MG63 (cell line): ENCODE measurements around the gene DNAAF6. TPM values are rescaled to one million over a fixed set of nuclear protein-coding genes. Genes with fewer than 3 reads are reported as not detected.
A peak's percentile ranks its signal among the peaks of the same experiment; 100 is the strongest.
"Not testable (repeated sequence)": the region's sequence is repeated elsewhere in the genome, so short reads cannot be mapped to it uniquely, and the experiment has no call there.

Source experiments
- DNase-seq: peaks from one replicate; pipeline ENCODE4 v3.0.0-alpha.2; 2020
- H3K27me3 ChIP-seq: fragments of 250-450 bp; sonication (Bioruptor Pico); 2 replicates; pipeline ENCODE4 v1.5.1; 2020; ENCODE audit warnings: mild to moderate bottlenecking, moderate library complexity
- H3K36me3 ChIP-seq: fragments of 250-450 bp; sonication (Bioruptor Pico); 2 replicates; pipeline ENCODE4 v1.5.1; 2020; ENCODE audit warnings: mild to moderate bottlenecking, moderate library complexity
- H3K4me3 ChIP-seq: fragments of 250-450 bp; sonication (Bioruptor Pico); 2 replicates; pipeline ENCODE4 v1.5.1; 2020; ENCODE audit warnings: mild to moderate bottlenecking, moderate library complexity
- H3K9me3 ChIP-seq: fragments of 250-450 bp; sonication (Bioruptor Pico); 2 replicates; pipeline ENCODE4 v1.5.1; 2020; ENCODE audit warnings: mild to moderate bottlenecking, moderate library complexity
- total RNA-seq: library from RNA; depleted of rRNA; stranded (reverse); fragments of >200 nt; shearing (Covaris generic); gene quantifications from 2 replicates; pipeline ENCODE4 v1.2.3, GENCODE V29; 2014; ENCODE audit warnings: low replicate concordance; rRNA removed

Gene DNAAF6
- not detected in 2 replicates for total RNA-seq

DNA sequence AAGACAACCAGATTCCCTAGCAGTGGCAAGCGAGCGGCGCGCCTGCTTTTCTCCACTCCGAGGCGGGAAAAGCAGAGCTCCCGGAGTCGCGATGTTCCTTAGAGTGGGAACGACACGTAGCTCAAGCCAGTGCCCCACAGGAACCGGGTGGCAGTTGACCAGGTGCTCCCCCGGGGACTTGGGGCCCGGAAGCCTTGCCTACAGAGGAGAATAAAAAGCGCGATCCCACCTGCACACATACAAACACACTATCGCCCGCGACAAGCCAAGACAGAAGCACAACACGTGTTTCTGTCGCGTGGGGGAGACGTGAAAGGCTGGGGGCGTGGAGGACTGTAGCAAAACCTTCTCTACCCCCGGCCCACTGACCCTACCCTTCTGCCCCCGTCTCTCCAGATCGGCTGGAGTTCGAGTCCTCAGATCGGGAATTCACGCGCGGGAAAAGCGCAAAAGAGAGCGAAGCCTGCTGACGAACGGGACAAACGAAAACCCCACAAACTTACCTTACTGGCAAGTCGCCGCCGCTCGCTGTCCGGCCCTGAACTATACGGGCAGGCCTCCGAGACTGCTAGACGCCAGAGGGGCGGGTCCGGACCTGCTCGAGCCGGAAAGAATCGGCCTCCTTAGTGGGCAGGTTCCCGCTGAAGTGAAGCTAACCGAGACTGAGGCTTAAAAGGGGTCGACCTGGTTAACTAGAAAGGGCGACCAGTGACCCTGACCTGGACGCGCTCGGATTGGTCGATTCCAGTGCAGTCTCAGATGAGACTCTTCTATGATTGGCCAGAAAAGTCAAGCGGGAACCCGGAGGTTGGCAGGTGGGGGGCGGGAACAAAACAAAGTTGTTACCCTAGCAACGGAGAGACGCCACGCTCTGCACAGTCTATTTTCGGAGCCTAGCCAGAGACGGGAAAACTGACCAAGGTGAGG, at the start of gene DNAAF6, which contains the start of gene NUP62CL:
TSS of gene DNAAF6 (plus strand) at position 842 of the 927 bp plus-strand sequence. CDS start 6,265 bp downstream, outside the sequence.
TSS of gene NUP62CL (minus strand) at position 664 of the 927 bp plus-strand sequence. CDS start 31,287 bp downstream, outside the sequence.
- Histone ChIP-seq H3K9me3 (no peaks in the 10 kb centered on the region), H3K36me3 (no peaks in the 10 kb centered on the region), H3K4me3 (peak within 1 kb of the TSS; percentile 37), H3K27me3 (no peaks in the 10 kb centered on the region)
- peak; percentile 23 for DNase-seq

DNA sequence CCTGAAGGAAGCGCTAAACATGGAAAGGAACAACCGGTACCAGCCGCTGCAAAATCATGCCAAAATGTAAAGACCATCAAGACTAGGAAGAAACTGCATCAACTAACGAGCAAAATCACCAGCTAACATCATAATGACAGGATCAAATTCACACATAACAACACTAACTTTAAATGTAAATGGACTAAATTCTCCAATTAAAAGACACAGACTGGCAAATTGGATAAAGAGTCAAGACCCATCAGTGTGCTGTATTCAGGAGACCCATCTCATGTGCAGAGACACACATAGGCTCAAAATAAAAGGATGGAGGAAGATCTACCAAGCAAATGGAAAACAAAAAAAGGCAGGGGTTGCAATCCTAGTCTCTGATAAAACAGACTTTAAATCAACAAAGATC, 48.8 kb upstream of the DNAAF6 start:
- DNase-seq, H3K27me3 ChIP-seq, H3K4me3 ChIP-seq, H3K36me3 ChIP-seq, H3K9me3 ChIP-seq: not testable (repeated sequence)

DNA sequence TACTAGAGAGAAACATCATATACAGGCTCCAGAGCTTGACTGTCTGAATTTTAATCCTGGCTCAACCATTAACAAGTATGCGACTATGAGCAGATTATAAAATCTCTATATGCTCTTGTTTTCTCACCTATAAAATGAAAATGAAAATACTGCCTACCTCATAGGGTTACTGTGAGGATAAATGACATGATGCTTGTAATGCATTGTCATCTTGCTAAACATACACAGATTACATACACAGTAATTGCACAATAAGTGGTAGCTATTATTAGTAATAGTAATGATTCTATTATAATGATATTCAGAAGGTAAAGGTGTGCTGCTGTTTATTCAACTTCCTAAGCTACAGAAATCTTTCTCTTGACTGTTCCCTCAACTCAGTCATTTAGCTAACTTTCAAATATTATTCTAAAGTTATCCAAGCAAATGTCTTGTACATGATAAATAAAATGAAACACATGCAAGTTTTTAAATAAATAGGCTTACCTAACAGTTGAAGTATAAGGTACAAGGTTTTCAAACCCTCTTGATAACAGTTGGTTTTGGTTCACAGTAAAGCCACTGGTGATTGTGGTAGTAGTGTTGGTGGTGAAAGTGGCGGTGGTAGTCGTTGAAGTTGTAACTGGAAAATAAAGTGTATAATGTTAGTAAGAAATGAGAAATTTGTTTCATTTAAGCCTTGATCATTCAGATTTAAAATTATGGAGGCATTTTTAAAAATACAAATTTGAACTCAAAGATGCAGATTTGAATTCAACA, 39.1 kb upstream of the DNAAF6 start:
- no peaks in the 10 kb centered on the region for H3K9me3 ChIP-seq
- no peak overlapping the region for H3K4me3 ChIP-seq
- H3K36me3 ChIP-seq = no peaks in the 10 kb centered on the region
- no peak for DNase-seq
- no peaks in the 10 kb centered on the region for H3K27me3 ChIP-seq

DNA sequence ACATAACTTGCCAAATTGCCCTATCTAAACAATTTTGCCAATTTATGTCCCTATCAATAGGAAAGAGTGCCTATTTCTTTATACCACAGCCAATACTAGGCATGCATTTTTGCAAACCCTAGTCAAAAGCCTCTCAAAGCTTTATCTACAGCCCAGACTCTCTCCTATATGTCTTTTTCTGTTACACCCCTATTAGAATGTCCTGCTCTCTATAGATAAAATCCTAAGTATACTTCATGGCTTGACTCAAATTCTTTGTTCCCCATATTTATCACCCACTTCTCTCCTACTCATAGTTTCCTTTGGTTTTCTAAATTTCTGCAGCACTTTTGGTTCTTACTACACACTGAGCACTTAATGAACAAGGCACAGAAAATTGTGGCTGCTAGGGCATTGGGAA, 38.2 kb upstream of the DNAAF6 start:
- Histone ChIP-seq H3K36me3 (no peaks in the 10 kb centered on the region), H3K9me3 (no peaks in the 10 kb centered on the region), H3K27me3 (no peaks in the 10 kb centered on the region), H3K4me3 (no peak overlapping the region)
- DNase-seq = no peak

DNA sequence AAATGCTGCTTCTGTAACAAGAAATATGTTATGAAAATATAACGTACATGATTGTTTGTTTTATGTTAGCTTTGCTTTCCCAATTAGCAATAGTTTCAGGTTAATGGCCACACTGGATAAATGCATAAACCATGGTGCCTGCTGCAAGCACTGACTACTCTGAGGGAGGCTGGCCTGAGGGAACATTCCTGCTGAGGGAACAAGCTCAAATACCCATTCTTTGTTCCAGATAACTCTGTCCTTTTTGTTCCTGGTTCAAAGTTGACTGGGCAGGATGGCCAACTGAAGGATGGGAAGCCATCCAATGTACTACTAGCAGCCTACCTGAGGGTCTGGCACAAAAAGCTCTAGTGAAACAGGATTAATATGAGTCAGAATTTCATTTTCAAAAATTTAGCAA, 37.7 kb upstream of the DNAAF6 start:
- DNase-seq = no peak
- no peaks in the 10 kb centered on the region for H3K27me3 ChIP-seq
- H3K9me3 ChIP-seq = no peaks in the 10 kb centered on the region

DNA sequence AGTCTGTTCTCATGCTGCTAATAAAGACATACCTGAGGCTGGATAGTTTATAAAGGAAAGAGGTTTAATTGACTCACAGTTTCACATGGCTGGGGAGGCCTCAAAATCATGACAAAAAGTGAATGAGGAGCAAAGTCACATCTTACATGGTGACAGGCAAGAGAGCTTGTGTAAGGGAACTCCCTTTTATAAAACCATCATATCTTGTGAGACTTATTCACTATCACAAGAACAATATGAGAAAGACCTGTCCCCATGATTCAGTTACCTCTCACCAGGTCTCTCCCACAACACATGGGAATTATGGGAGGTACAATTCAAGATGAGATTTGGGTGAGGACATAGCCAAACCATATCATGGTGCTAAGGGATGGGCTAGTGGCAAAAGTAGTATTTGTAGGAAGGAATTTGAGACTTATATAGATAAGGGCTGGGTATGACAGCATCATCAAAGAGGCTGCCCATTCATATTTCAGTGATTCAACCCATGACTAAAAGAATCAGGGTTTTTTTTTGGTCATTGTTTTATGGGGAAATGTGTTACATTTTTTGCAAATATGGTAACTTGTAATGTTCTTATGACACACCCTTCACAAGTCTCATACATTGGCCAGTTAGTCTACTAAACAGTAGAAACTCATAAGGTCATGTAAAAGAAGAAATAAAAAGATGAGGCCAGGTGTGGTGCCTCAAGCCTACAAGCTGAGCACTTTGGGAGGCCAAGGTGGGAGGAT, 34.9 kb upstream of the DNAAF6 start:
- H3K27me3 ChIP-seq = no peaks in the 10 kb centered on the region
- no peak overlapping the region for H3K4me3 ChIP-seq
- no peak for DNase-seq
- H3K36me3 ChIP-seq = no peaks in the 10 kb centered on the region
- no peaks in the 10 kb centered on the region for H3K9me3 ChIP-seq

More for the DNA sequence above, 37.7 kb upstream of the DNAAF6 start:
- H3K4me3 ChIP-seq = no peak overlapping the region
- no peaks in the 10 kb centered on the region for H3K36me3 ChIP-seq

DNA sequence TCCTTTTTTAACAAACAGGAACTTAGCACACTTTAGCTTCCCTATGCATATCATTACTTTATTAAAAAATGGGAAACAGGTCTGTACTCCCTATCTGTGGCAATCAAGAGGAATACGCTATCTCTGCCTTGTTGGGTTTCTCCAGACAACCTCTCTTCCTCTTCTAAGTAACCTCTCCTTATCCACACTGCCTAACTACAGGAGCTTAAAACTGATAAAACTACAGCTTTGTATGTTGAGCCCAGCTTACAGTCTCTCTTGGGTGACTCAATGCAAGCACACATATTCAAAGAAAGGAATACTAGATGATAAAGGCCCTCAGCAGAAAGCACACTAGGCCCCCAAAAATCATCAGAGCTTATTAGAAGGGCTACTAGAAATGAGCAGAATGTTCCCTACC, 9.1 kb upstream of the DNAAF6 start:
- DNase-seq = no peak
- no peak overlapping the region for H3K4me3 ChIP-seq

DNA sequence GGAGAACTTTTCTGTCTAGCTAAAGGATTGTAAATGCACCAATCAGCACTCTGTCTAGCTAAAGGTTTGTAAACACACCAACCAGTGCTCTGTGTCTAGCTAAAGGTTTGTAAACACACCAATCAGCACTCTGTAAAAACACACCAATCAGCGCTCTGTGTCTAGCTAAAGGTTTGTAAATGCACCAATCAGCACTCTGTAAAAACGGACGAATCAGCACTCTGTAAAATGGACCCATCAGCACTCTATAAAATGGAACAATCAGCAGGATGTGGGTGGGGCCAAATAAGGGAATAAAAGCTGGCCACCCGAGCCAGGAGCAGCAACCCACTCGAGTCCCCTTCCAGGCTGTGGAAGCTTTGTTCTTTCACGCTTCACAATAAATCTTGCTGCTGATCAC, 8.3 kb upstream of the DNAAF6 start:
- not testable (repeated sequence) for H3K27me3 ChIP-seq, DNase-seq, H3K36me3 ChIP-seq

More for the DNA sequence above, 9.1 kb upstream of the DNAAF6 start:
- Histone ChIP-seq H3K9me3 (no peaks in the 10 kb centered on the region), H3K36me3 (no peaks in the 10 kb centered on the region), H3K27me3 (no peaks in the 10 kb centered on the region)

DNA sequence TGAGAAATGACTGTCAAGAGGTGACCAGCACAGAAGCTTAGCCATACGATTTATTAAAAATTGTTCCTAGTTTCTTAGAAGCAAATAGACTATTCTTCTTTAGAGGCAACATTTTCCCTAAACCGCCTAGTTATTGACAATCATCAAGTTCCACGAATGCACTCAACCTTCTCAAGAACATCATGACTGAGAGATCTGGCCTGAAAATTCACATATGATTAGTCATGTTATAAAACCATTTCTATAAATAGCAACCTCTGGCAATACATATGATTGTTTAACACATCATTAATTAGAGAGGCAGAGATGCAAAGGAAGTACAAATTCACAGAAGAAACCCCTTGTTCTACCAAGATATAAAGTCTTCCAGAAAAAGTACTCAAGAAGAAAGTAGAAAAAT, 6.9 kb upstream of the DNAAF6 start:
- Histone ChIP-seq H3K4me3 (no peak overlapping the region), H3K36me3 (no peaks in the 10 kb centered on the region), H3K9me3 (no peaks in the 10 kb centered on the region), H3K27me3 (no peaks in the 10 kb centered on the region)
- no peak for DNase-seq

More for the DNA sequence above, 8.3 kb upstream of the DNAAF6 start:
- H3K4me3 ChIP-seq, H3K9me3 ChIP-seq: not testable (repeated sequence)

DNA sequence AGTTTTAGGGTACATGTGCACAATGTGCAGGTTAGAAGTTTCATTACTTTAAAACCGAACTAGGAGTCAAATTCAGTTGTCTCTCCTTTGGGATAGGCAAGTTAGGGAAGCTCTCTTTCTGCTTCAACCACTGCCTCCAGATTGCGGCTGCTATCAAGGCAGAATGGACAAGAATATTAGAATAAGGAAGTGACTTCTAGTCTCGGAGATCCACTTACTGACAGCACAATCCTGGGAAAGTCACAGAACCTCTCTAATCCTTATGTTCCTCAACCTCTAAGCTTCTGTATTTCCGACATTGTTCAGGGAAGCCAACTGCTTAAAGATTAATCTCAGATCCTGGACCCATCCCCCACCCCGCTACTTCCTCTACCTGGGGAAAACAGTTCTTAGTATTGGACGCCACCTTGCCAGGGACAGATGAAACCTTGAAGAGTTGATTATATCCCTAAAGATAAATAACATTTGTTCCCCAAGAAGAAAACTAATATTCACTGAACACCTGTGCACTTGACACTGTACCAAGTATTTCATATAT, 2.3 kb upstream of the DNAAF6 start:
- no peak for DNase-seq
- H3K27me3 ChIP-seq = no peaks in the 10 kb centered on the region
- H3K9me3 ChIP-seq = no peaks in the 10 kb centered on the region
- no peaks in the 10 kb centered on the region for H3K36me3 ChIP-seq
- no peak overlapping the region for H3K4me3 ChIP-seq

DNA sequence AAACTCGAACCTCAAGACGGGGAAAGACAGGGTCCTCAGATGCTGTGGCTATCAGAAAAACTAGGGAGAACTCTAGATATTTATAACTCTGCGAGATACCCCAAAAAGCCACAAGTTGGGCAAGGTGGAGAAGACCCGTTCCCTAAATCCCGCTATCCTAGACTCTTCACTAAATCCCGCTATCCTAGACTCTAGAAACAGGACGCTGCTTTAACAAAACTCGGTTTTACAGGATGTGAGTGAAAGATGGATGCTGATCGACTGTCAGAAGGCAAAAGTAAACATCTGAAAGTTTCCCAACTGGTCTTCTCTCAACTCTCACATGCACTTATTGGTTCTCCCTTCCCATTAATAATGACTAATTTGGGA, 270 bp downstream of the DNAAF6 start:
- DNase-seq = no peak
- H3K36me3 ChIP-seq = no peaks in the 10 kb centered on the region
- no peaks in the 10 kb centered on the region for H3K9me3 ChIP-seq
- H3K27me3 ChIP-seq = no peaks in the 10 kb centered on the region
- no peak overlapping the region for H3K4me3 ChIP-seq

DNA sequence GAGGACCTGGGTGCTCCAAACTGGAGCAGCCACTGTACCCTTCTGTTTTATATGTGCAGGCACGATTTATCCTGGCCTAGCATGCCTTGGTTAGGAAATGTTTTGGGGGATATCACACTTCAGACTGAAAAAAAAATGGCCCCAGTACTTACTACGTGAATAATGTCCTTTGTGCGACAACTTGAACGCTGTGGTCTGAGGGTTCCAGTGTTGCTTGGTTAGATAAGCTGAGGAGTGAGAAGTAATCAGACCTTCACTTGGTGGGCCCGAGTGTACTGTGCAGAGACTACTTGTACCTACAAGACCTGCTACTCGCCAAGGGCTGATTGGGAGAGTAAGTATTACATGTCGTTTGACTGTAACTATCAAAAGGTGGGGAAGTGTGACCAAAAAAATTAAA, 678 bp downstream of the DNAAF6 start:
- Histone ChIP-seq H3K36me3 (no peaks in the 10 kb centered on the region), H3K27me3 (no peaks in the 10 kb centered on the region), H3K9me3 (no peaks in the 10 kb centered on the region), H3K4me3 (no peak overlapping the region)
- no peak for DNase-seq

DNA sequence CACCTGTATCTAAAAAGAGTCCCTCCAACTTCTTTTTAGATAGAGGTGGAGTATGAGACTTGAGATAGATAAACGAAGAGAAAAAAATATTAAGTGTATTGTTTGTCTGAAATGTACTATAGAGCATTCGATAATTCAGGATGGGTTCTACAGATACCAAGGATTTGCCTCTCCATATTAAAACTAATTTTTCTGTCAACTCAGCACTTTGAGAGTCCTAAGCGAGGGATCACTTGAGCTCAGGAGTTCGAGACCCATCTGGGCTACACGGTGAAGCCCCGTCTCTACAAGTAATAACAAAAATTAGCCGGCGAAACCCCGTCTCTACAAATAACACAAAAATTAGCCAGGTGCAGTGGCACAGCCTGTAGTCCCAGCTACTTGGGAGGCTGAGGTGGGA, 1.5 kb downstream of the DNAAF6 start:
- no peak for DNase-seq
- Histone ChIP-seq H3K9me3 (no peaks in the 10 kb centered on the region), H3K4me3 (no peak overlapping the region), H3K36me3 (no peaks in the 10 kb centered on the region), H3K27me3 (no peaks in the 10 kb centered on the region)

DNA sequence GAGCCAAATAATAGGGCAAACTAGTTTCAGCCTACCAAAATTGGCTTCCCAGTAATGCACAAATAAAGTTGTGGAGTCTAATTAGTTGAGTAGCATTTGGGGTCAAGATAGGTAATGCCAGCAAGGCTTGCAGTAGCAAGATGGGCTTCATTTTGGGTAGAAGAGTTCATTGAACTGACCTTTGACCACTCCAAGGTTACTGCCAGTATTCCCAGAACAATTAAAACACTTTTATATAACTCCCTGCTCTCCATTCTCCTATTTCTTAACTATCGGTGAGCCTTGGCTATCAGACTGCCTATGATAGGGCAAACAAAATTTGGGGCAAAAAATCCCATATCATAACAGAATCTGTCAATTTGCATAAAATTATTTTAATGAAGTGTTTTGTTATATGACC, 7.1 kb downstream of the DNAAF6 start:
- Histone ChIP-seq H3K4me3 (no peak overlapping the region), H3K27me3 (peaks cover 3% of the 10 kb centered on the region; the same call in 1 of the 2 replicates), H3K9me3 (no peaks in the 10 kb centered on the region), H3K36me3 (no peaks in the 10 kb centered on the region)
- no peak for DNase-seq

DNA sequence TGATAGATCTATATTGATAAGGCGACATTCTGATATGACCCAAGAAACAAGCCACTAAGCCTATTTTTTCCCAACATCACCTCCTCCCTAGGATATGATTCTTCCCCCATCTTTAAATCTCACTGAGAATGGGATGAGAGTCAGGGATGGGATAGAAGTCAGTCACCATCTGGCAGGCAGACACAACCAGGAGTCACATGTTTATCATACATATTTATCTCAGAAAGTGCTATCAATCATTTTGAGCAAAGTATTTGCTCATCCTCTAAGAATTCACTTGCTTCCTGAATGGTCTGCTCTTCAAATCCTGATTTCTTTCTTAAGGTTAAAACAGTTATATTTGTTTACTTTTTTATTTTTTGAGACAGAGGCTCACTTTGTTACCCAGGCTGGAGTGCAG, 20.3 kb downstream of the DNAAF6 start:
- Histone ChIP-seq H3K4me3 (no peak overlapping the region), H3K9me3 (no peaks in the 10 kb centered on the region), H3K27me3 (no peaks in the 10 kb centered on the region), H3K36me3 (no peaks in the 10 kb centered on the region)
- no peak for DNase-seq

DNA sequence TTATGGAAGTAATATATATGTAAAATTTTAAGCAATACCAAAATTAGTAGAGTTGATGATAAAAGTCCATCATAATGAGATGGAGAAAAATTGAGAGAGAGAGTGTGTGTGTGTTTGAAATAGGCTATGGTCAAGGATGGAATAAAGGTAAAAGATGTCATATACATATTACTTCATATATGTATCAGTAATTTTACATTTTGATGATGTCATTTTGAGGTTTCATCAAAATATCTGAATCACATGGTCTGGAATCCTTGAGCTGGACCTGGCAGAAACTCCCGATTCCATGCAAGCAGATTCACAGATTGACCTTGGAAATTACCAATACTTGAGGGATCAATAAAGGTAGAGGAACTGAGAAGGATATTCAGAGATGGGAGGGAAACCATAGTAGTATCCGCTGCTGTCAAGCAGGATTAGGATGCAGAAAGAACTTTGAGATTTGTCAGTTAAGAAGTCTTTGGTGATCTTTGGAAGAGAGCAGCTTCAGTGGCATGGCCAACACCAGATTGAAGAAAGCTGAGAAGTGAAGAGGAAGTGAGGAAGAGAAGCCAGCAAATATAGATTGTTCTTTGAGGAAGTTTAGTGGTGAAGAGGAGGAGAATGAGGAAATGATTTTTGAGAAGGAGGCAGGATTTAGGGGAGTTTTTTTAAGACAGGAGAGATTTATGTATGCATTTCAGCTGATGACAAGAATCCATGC, 21.5 kb downstream of the DNAAF6 start:
- Histone ChIP-seq H3K9me3 (no peaks in the 10 kb centered on the region), H3K27me3 (no peaks in the 10 kb centered on the region), H3K4me3 (no peak overlapping the region), H3K36me3 (no peaks in the 10 kb centered on the region)
- DNase-seq = no peak
